H9 (cell line): ENCODE measurements around the gene SLC5A2. TPM values are rescaled to one million over a fixed set of nuclear protein-coding genes. Genes with fewer than 3 reads are reported as not detected.

Source experiments
- DNase-seq: peaks from one replicate; pipeline ENCODE4 v3.0.0-alpha.2; 2017
- H2AFZ ChIP-seq: one replicate; pipeline ENCODE4 v1.6.1; 2013; ENCODE audit warnings: mild to moderate bottlenecking, low read length, control low read depth, moderate library complexity
- H2AK5ac ChIP-seq: 2 replicates; pipeline ENCODE4 v1.6.1; 2013; ENCODE audit warnings: low read length, control low read depth, mixed read lengths; ENCODE audit not compliant: insufficient read length
- H2BK120ac ChIP-seq: one replicate; pipeline ENCODE4 v1.6.1; 2013; ENCODE audit warnings: low read depth, mild to moderate bottlenecking, low read length, control low read depth, inconsistent platforms; ENCODE audit not compliant: poor library complexity, severe bottlenecking
- H2BK12ac ChIP-seq: 2 replicates; pipeline ENCODE4 v1.6.1; 2013; ENCODE audit warnings: low read length, control low read depth, mixed read lengths, low read depth; ENCODE audit not compliant: insufficient read length
- H2BK15ac ChIP-seq: 2 replicates; pipeline ENCODE4 v1.6.1; 2013; ENCODE audit warnings: low read depth, low read length, control low read depth
- H2BK20ac ChIP-seq: one replicate; pipeline ENCODE4 v1.6.1; 2013; ENCODE audit warnings: low read depth, mild to moderate bottlenecking, low read length, control low read depth, inconsistent platforms; ENCODE audit not compliant: poor library complexity, severe bottlenecking
- H2BK5ac ChIP-seq: 2 replicates; pipeline ENCODE4 v1.6.1; 2013; ENCODE audit warnings: low read length, control low read depth, mixed read lengths; ENCODE audit not compliant: insufficient read length
- H3K14ac ChIP-seq: 2 replicates; pipeline ENCODE4 v1.6.1; 2013; ENCODE audit warnings: low read length, control low read depth; ENCODE audit not compliant: insufficient read depth
- H3K18ac ChIP-seq: 2 replicates; pipeline ENCODE4 v1.6.1; 2013; ENCODE audit warnings: low read depth, mild to moderate bottlenecking, mixed read lengths, low read length, control low read depth; ENCODE audit not compliant: insufficient read length
- H3K23ac ChIP-seq: 2 replicates; pipeline ENCODE4 v1.6.1; 2013; ENCODE audit warnings: low read length, control low read depth, mixed read lengths, low read depth; ENCODE audit not compliant: insufficient read length
- H3K23me2 ChIP-seq: 2 replicates; pipeline ENCODE4 v1.6.1; 2013; ENCODE audit warnings: low read depth, mild to moderate bottlenecking, mixed read lengths, low read length, control low read depth; ENCODE audit not compliant: insufficient read length, poor library complexity, severe bottlenecking
- H3K27ac ChIP-seq: 2 replicates; pipeline ENCODE4 v1.5.1; 2013; ENCODE audit warnings: low read length, control low read depth, mixed read lengths, low read depth; ENCODE audit not compliant: insufficient read length
- H3K27me3 ChIP-seq: 2 replicates; pipeline ENCODE4 v1.6.1; 2013; ENCODE audit warnings: low read length, control low read depth, inconsistent platforms; ENCODE audit not compliant: insufficient read depth
- H3K4ac ChIP-seq: 2 replicates; pipeline ENCODE4 v1.6.1; 2013; ENCODE audit warnings: low read depth, mild to moderate bottlenecking, control low read depth, inconsistent platforms, low read length, moderate library complexity
- H3K4me1 ChIP-seq: 2 replicates; pipeline ENCODE4 v1.6.1; 2013; ENCODE audit warnings: low read length, control low read depth, inconsistent platforms; ENCODE audit not compliant: insufficient read depth
- H3K4me2 ChIP-seq: 2 replicates; pipeline ENCODE4 v1.6.1; 2013; ENCODE audit warnings: low read length, control low read depth, mixed read lengths; ENCODE audit not compliant: insufficient read length, insufficient read depth
- H3K56ac ChIP-seq: 2 replicates; pipeline ENCODE4 v1.6.1; 2013; ENCODE audit warnings: low read depth, mild to moderate bottlenecking, mixed read lengths, low read length, control low read depth; ENCODE audit not compliant: insufficient read length
- H3K79me1 ChIP-seq: 2 replicates; pipeline ENCODE4 v1.6.1; 2013; ENCODE audit warnings: low read depth, mild to moderate bottlenecking, moderate library complexity, low read length, control low read depth, inconsistent platforms; ENCODE audit not compliant: insufficient read depth, poor library complexity, severe bottlenecking
- H3K79me2 ChIP-seq: 2 replicates; pipeline ENCODE4 v1.6.1; 2013; ENCODE audit warnings: low read length, control low read depth, inconsistent platforms; ENCODE audit not compliant: insufficient read depth
- H3K9ac ChIP-seq: 2 replicates; pipeline ENCODE4 v1.6.1; 2013; ENCODE audit warnings: low read length, control low read depth, mixed read lengths; ENCODE audit not compliant: insufficient read length; ENCODE audit errors: extremely low read depth
- H3K9me3 ChIP-seq: one replicate; pipeline ENCODE4 v1.6.1; 2013; ENCODE audit warnings: low read depth, low read length, inconsistent platforms; ENCODE audit not compliant: control insufficient read depth
- H3T11ph ChIP-seq: one replicate; pipeline ENCODE4 v1.6.1; 2013; ENCODE audit warnings: mild to moderate bottlenecking, low read length, control low read depth, inconsistent platforms
- H4K20me1 ChIP-seq: one replicate; pipeline ENCODE4 v1.6.1; 2013; ENCODE audit not compliant: control insufficient read depth, insufficient read length, insufficient read depth
- H4K5ac ChIP-seq: 2 replicates; pipeline ENCODE4 v1.6.1; 2013; ENCODE audit warnings: low read depth, mild to moderate bottlenecking, mixed read lengths, low read length, control low read depth; ENCODE audit not compliant: insufficient read length
- H4K8ac ChIP-seq: replicated peaks from 2 replicates; pipeline ENCODE4 v1.6.1; 2013; ENCODE audit warnings: low read length, control low read depth, mixed read lengths, low read depth; ENCODE audit not compliant: insufficient read length
- H4K91ac ChIP-seq: 2 replicates; pipeline ENCODE4 v1.6.1; 2013; ENCODE audit warnings: low read depth, mild to moderate bottlenecking, moderate library complexity, mixed read lengths, low read length, control low read depth; ENCODE audit not compliant: insufficient read length
- H3K27ac Mint-ChIP-seq, 3 experiments: 2 replicates in 2 of 3; 3 replicates in 1 of 3; pipeline ENCODE4 v1.8.0; 2020 to 2021; ENCODE audit warnings: mixed read lengths in 3 of 3, mild to moderate bottlenecking in 1 of 3, moderate library complexity in 1 of 3
- H3K27me3 Mint-ChIP-seq: 2 replicates; pipeline ENCODE4 v1.8.0; 2021; ENCODE audit warnings: low read depth, mild to moderate bottlenecking, moderate library complexity, mixed read lengths
- H3K36me3 Mint-ChIP-seq, 3 experiments: 2 replicates in 2 of 3; 3 replicates in 1 of 3; pipeline ENCODE4 v1.8.0; 2020 to 2021; ENCODE audit warnings: low read depth in 3 of 3, mixed read lengths in 3 of 3; ENCODE audit not compliant: insufficient read depth in 1 of 3
- H3K4me1 Mint-ChIP-seq, 2 experiments: 2 replicates each; pipeline ENCODE4 v1.8.0; 2020; ENCODE audit warnings: mixed read lengths in 2 of 2
- H3K4me3 Mint-ChIP-seq, 2 experiments: 2 replicates in 1 of 2; 3 replicates in 1 of 2; pipeline ENCODE4 v1.8.0; 2020 to 2021; ENCODE audit warnings: mild to moderate bottlenecking in 2 of 2, mixed read lengths in 2 of 2, moderate library complexity in 1 of 2
- H3K9me3 Mint-ChIP-seq, 2 experiments: 2 replicates in 1 of 2; 3 replicates in 1 of 2; pipeline ENCODE4 v1.8.0; 2020; ENCODE audit warnings: mild to moderate bottlenecking in 2 of 2, mixed read lengths in 2 of 2, moderate library complexity in 1 of 2
- WGBS: extraction: QIAGEN DNeasy Blood & Tissue Kit; methylation state at CpG from one replicate; pipeline ENCODE4 v1.1.7; 2013; ENCODE audit warnings: missing lambda C conversion rate, low lambda C conversion rate, mixed read lengths; ENCODE audit not compliant: insufficient read length; ENCODE audit errors: extremely low coverage; 5-methylcytosine and 5-hydroxymethylcytosine counted together
- total RNA-seq: library from RNA; stranded (reverse); gene quantifications from 2 replicates; pipeline ENCODE4 v1.2.1, GENCODE V29; 2021
- TF ChIP-seq, protein P1 (sequence below): fragments of 200-600 bp; sonication (generic); conservative IDR thresholded peaks from 3 replicates; pipeline ENCODE4 v1.8.0; 2021; ENCODE audit warnings: antibody characterized with exemption, mild to moderate bottlenecking

Gene SLC5A2
- total RNA-seq, 1 experiment from 2014 or later: 0.52 TPM

DNA sequence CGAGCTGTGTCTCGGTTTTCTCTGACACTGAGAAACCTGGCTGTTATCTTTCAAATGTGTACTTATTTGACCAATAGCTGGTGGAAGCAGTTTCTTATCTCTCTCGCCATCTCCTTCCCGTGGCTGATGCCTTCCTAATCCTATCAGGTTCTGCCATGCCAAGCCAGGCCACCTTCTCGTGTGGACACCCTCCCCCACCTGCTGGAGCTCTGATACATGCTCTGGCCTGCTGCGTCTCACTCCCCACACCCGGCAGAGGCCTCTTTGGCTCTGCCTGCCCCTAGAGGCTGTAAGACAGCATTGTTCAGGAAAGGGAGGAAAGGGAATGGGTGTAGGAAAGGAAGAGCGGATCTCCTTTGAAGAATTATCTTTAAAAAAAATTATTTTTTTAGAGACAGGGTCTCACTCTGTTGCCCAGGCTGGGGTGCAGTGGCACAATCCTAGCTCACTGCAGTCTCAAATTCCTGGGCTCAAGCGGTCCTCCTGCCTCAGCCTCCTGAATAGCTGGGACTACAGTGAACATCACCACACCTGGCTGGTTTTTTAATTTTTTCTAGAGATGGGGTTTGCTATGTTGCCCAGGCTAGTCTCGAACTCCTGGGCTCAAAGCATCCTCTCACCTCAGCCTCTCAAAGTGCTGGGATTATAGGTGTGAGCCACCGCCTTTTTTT, 31.1 kb upstream of the SLC5A2 start:
- Mint-ChIP-seq H3K27ac (peak overlapping the region in 1 of 3 experiments; percentile 5; a peak in 2 of 7 replicates), H3K4me3 (peak overlapping the region in 1 of 2 experiments; percentile 5; a peak in 1 of 5 replicates), H3K4me1 (peaks cover 29 to 38% of the 10 kb centered on the region in 2 experiments), H3K27me3 (peaks cover 3% of the 10 kb centered on the region), H3K36me3 (peaks cover 0 to 5% (median 0%) of the 10 kb centered on the region in 3 experiments; a peak in 4 of 7 replicates), H3K9me3 (no peaks in the 10 kb centered on the region)
- Histone ChIP-seq H3K79me1 (peaks cover 3% of the 10 kb centered on the region), H3K27ac (no peak overlapping the region), H3K18ac (no peak overlapping the region), H4K91ac (no peak overlapping the region), H3T11ph (no peak overlapping the region), H2BK12ac (no peak overlapping the region), H2BK15ac (no peak overlapping the region), H3K4me2 (no peak overlapping the region), H3K14ac (no peak overlapping the region), H3K4ac (no peak overlapping the region), H4K20me1 (no peaks in the 10 kb centered on the region), H3K9ac (no peak overlapping the region), H4K5ac (no peak overlapping the region), H2AK5ac (no peak overlapping the region), H2AFZ (no peak overlapping the region), H3K27me3 (no peaks in the 10 kb centered on the region), H2BK20ac (no peak overlapping the region), H2BK120ac (no peak overlapping the region), H3K4me1 (peaks cover 9% of the 10 kb centered on the region; the same call in 1 of the 2 replicates), H3K56ac (no peak overlapping the region), H3K9me3 (no peaks in the 10 kb centered on the region), H3K23me2 (no peaks in the 10 kb centered on the region), H2BK5ac (no peak overlapping the region), H3K23ac (no peak overlapping the region), H4K8ac (no peak overlapping the region), H3K79me2 (no peaks in the 10 kb centered on the region; the same call in 1 of the 2 replicates)
- DNase-seq: peak; percentile 74
- TF ChIP-seq, protein P1, sequence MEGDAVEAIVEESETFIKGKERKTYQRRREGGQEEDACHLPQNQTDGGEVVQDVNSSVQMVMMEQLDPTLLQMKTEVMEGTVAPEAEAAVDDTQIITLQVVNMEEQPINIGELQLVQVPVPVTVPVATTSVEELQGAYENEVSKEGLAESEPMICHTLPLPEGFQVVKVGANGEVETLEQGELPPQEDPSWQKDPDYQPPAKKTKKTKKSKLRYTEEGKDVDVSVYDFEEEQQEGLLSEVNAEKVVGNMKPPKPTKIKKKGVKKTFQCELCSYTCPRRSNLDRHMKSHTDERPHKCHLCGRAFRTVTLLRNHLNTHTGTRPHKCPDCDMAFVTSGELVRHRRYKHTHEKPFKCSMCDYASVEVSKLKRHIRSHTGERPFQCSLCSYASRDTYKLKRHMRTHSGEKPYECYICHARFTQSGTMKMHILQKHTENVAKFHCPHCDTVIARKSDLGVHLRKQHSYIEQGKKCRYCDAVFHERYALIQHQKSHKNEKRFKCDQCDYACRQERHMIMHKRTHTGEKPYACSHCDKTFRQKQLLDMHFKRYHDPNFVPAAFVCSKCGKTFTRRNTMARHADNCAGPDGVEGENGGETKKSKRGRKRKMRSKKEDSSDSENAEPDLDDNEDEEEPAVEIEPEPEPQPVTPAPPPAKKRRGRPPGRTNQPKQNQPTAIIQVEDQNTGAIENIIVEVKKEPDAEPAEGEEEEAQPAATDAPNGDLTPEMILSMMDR: peak; percentile 71
- no CpG with 5 or more reads among the region's 11 CpGs for WGBS
